Activated CD4-positive, alpha-beta T cell treated with anti-CD3 and anti-CD28 coated beads for 36 hours (primary cell): ENCODE measurements around the gene ETV7. TPM values are rescaled to one million over a fixed set of nuclear protein-coding genes. Genes with fewer than 3 reads are reported as not detected.
A peak's percentile ranks its signal among the peaks of the same experiment; 100 is the strongest.

ENCODE experiments used
- ATAC-seq: fragments of 200-7000 bp; cut with Tn5 transposase; one replicate; pipeline ENCODE4 v1.10.0; 2021; ENCODE audit warnings: mild to moderate bottlenecking, moderate library complexity
- CTCF ChIA-PET: fragments of 350-600 bp; sonication (Branson Sonifier 250); formaldehyde crosslinking; loops from one replicate; lab custom pipeline; 2021; ENCODE audit warnings: antibody characterized with exemption; lab: Charles Lee
- POLR2A ChIA-PET: fragments of 350-600 bp; sonication (Branson Sonifier 250); formaldehyde crosslinking; loops from one replicate; lab custom pipeline; 2021; ENCODE audit warnings: antibody characterized with exemption, inconsistent platforms; lab: Charles Lee
- DNase-seq: peaks from one replicate; pipeline ENCODE4 v3.0.0-alpha.2; 2020
- H3K27ac Mint-ChIP-seq: one replicate; pipeline ENCODE4 v1.8.0; 2021; ENCODE audit warnings: mixed read lengths
- H3K27me3 Mint-ChIP-seq: one replicate; pipeline ENCODE4 v1.8.0; 2021; ENCODE audit warnings: mixed read lengths
- H3K36me3 Mint-ChIP-seq: one replicate; pipeline ENCODE4 v1.8.0; 2021; ENCODE audit warnings: low read depth, mixed read lengths
- H3K4me1 Mint-ChIP-seq: one replicate; pipeline ENCODE4 v1.8.0; 2021; ENCODE audit warnings: mixed read lengths
- H3K4me3 Mint-ChIP-seq: one replicate; pipeline ENCODE4 v1.8.0; 2021; ENCODE audit warnings: mild to moderate bottlenecking, moderate library complexity, mixed read lengths
- H3K9me3 Mint-ChIP-seq: one replicate; pipeline ENCODE4 v1.8.0; 2021; ENCODE audit warnings: low read depth, mixed read lengths
- intact Hi-C, 2 experiments: fragments of 100-400 bp; cut with DNase I in 1 of 2; cut with micrococcal nuclease in 1 of 2; formaldehyde crosslinking; loops; one replicate each; pipeline versions ENCODE4 v1.14.2 to v1.15.1; 2022 to 2024; cut with DNase I, micrococcal nuclease
- total RNA-seq, 2 experiments: library from RNA; stranded (reverse); gene quantifications; one replicate each; pipeline ENCODE4 v1.2.3, GENCODE V29; 2021

Gene ETV7
- total RNA-seq, 2 experiments from 2014 or later, result 2.4 to 2.5 TPM

GRCh38 chr6:36330366-36330765 lies 57.1 kb downstream of the ETV7 start:
- ATAC-seq, result no peak
- ChIA-PET POLR2A (no interaction called here), CTCF (interaction anchor here (0.6 to 1.0 kb wide), 2 partner anchors 28 to 36 kb away, joined by 3 read pairs; no protein-coding TSS in a partner anchor)
- H3K9me3 Mint-ChIP-seq, result no peaks in the 10 kb centered on the region
- DNase-seq, result no peak
- no peak overlapping the region for H3K27ac Mint-ChIP-seq
- H3K36me3 Mint-ChIP-seq, result no peaks in the 10 kb centered on the region
- no peak overlapping the region for H3K4me3 Mint-ChIP-seq
- peaks cover 19% of the 10 kb centered on the region for H3K27me3 Mint-ChIP-seq
- no peaks in the 10 kb centered on the region for H3K4me1 Mint-ChIP-seq
- intact Hi-C loops, result no loop called here

- ChIA-PET CTCF (interaction anchor here (1.0 kb wide), 1 partner anchor 29 kb away, joined by 3 read pairs; no protein-coding TSS in a partner anchor), POLR2A (no interaction called here)
- intact Hi-C loops, result no loop called here
- H3K4me3 Mint-ChIP-seq, result no peak overlapping the region
- H3K27ac Mint-ChIP-seq, result no peak overlapping the region
- H3K4me1 Mint-ChIP-seq, result no peaks in the 10 kb centered on the region
- H3K36me3 Mint-ChIP-seq, result no peaks in the 10 kb centered on the region
- H3K9me3 Mint-ChIP-seq, result no peaks in the 10 kb centered on the region
- peaks cover 15% of the 10 kb centered on the region for H3K27me3 Mint-ChIP-seq
- DNase-seq, result no peak
- no peak for ATAC-seq
Observed at GRCh38 chr6:36329798-36330291, 57.6 kb downstream of the ETV7 start.

GRCh38 chr6:36328600-36328999 lies 58.9 kb downstream of the ETV7 start:
- intact Hi-C loops, result no loop called here
- H3K27me3 Mint-ChIP-seq, result peaks cover 5% of the 10 kb centered on the region
- no peak overlapping the region for H3K27ac Mint-ChIP-seq
- ChIA-PET POLR2A (no interaction called here), CTCF (interaction anchor here (0.5 to 2.7 kb wide), 4 partner anchors 13 to 592 kb away, joined by 3 to 11 read pairs (median 4); partner anchors contain the start of gene ARMC12)
- no peak overlapping the region for H3K4me3 Mint-ChIP-seq
- DNase-seq (no peak), ATAC-seq (no peak)
- H3K9me3 Mint-ChIP-seq, result no peaks in the 10 kb centered on the region
- H3K36me3 Mint-ChIP-seq, result no peaks in the 10 kb centered on the region
- no peaks in the 10 kb centered on the region for H3K4me1 Mint-ChIP-seq

- CTCF ChIA-PET, result interaction anchor here (1.3 to 2.7 kb wide), 3 partner anchors 13 to 31 kb away, joined by 3 to 11 read pairs (median 7); no protein-coding TSS in a partner anchor
- POLR2A ChIA-PET, result no interaction called here
- Mint-ChIP-seq H3K27ac (no peak overlapping the region), H3K4me1 (no peaks in the 10 kb centered on the region), H3K36me3 (no peaks in the 10 kb centered on the region), H3K9me3 (no peaks in the 10 kb centered on the region), H3K27me3 (peaks cover 2% of the 10 kb centered on the region), H3K4me3 (no peak overlapping the region)
- intact Hi-C loops, result no loop called here
- no peak for ATAC-seq
- no peak for DNase-seq
Observed at GRCh38 chr6:36327919-36328236, 59.6 kb downstream of the ETV7 start.

GRCh38 chr6:36327226-36327918 lies 60.1 kb downstream of the ETV7 start:
- Mint-ChIP-seq H3K9me3 (no peaks in the 10 kb centered on the region), H3K27ac (no peak overlapping the region)
- DNase-seq, result peak; percentile 8

GRCh38 chr6:36326356-36326995 lies 61.0 kb downstream of the ETV7 start:
- Mint-ChIP-seq H3K4me3 (no peak overlapping the region), H3K27me3 (no peaks in the 10 kb centered on the region), H3K4me1 (no peaks in the 10 kb centered on the region), H3K27ac (no peak overlapping the region), H3K9me3 (no peaks in the 10 kb centered on the region), H3K36me3 (no peaks in the 10 kb centered on the region)
- ATAC-seq, result no peak
- POLR2A ChIA-PET, result interaction anchor here (0.6 kb wide), 1 partner anchor 14 kb away, joined by 3 read pairs; no protein-coding TSS in a partner anchor
- DNase-seq, result no peak
- CTCF ChIA-PET, result interaction anchor here (0.8 to 2.7 kb wide), 3 partner anchors 15 to 24 kb away, joined by 5 to 11 read pairs (median 7); no protein-coding TSS in a partner anchor
- intact Hi-C loops, result no loop called here

More at GRCh38 chr6:36327226-36327918, 60.1 kb downstream of the ETV7 start:
- Mint-ChIP-seq H3K4me1 (no peaks in the 10 kb centered on the region), H3K27me3 (peaks cover 2% of the 10 kb centered on the region), H3K36me3 (no peaks in the 10 kb centered on the region), H3K4me3 (no peak overlapping the region)
- CTCF ChIA-PET, result interaction anchor here (0.6 to 2.7 kb wide), 3 partner anchors 14 to 275 kb away, joined by 4 to 11 read pairs (median 7); no protein-coding TSS in a partner anchor
- POLR2A ChIA-PET, result interaction anchor here (0.6 kb wide), 2 partner anchors 13 to 116 kb away, joined by 3 to 4 read pairs; no protein-coding TSS in a partner anchor
- intact Hi-C loops, result no loop called here
- no peak for ATAC-seq

GRCh38 chr6:36324715-36325114 lies 62.8 kb downstream of the ETV7 start:
- ChIA-PET POLR2A (no interaction called here), CTCF (interaction anchor here (0.8 to 0.9 kb wide), 2 partner anchors 16 to 34 kb away, joined by 3 to 4 read pairs; no protein-coding TSS in a partner anchor)
- no peak overlapping the region for H3K27ac Mint-ChIP-seq
- ATAC-seq (no peak), DNase-seq (no peak)
- no peaks in the 10 kb centered on the region for H3K9me3 Mint-ChIP-seq
- intact Hi-C loops, result no loop called here
- H3K4me3 Mint-ChIP-seq, result no peak overlapping the region
- no peaks in the 10 kb centered on the region for H3K27me3 Mint-ChIP-seq
- H3K36me3 Mint-ChIP-seq, result no peaks in the 10 kb centered on the region
- no peaks in the 10 kb centered on the region for H3K4me1 Mint-ChIP-seq

- H3K4me1 Mint-ChIP-seq, result no peaks in the 10 kb centered on the region
- ChIA-PET POLR2A (interaction anchor here (1.1 kb wide), 1 partner anchor 17 kb away, joined by 3 read pairs; no protein-coding TSS in a partner anchor), CTCF (interaction anchor here (0.6 to 0.9 kb wide), 2 partner anchors 17 to 29 kb away, joined by 3 read pairs; no protein-coding TSS in a partner anchor)
- no peak overlapping the region for H3K27ac Mint-ChIP-seq
- no peaks in the 10 kb centered on the region for H3K9me3 Mint-ChIP-seq
- DNase-seq, result no peak
- H3K27me3 Mint-ChIP-seq, result no peaks in the 10 kb centered on the region
- no peak for ATAC-seq
- H3K4me3 Mint-ChIP-seq, result no peak overlapping the region
- intact Hi-C loops, result no loop called here
- no peaks in the 10 kb centered on the region for H3K36me3 Mint-ChIP-seq
Observed at GRCh38 chr6:36324191-36324590, 63.3 kb downstream of the ETV7 start.

DNA sequence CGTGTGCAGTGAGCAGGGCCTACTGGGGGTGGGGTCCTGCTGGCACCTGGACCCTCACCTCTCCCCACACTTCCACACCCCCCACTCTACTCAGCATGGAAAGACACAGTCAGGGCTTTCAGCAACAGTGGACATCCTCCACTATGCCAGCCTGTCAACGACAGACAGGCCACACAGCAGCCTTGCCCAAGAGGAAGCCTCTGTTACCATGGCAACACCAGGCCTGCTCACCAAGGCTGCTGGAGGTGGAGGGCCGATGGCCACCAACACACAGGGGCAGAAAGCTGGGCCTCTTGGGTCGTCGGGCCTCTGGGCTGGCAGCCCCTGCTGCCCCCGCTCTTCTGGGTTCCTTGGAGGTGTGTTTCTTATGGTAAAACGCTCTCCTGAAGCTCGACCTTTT lies 64.4 kb downstream of the ETV7 start:
- ATAC-seq (no peak), DNase-seq (no peak)
- Mint-ChIP-seq H3K27me3 (no peaks in the 10 kb centered on the region), H3K27ac (no peak overlapping the region), H3K9me3 (no peaks in the 10 kb centered on the region), H3K4me1 (no peaks in the 10 kb centered on the region), H3K4me3 (no peak overlapping the region), H3K36me3 (no peaks in the 10 kb centered on the region)
- POLR2A ChIA-PET, result interaction anchor here (1.1 kb wide), 1 partner anchor 18 kb away, joined by 3 read pairs; no protein-coding TSS in a partner anchor
- CTCF ChIA-PET, result interaction anchor here (0.7 kb wide), 1 partner anchor 9 kb away, joined by 3 read pairs; no protein-coding TSS in a partner anchor
- intact Hi-C loops, result no loop called here

DNA sequence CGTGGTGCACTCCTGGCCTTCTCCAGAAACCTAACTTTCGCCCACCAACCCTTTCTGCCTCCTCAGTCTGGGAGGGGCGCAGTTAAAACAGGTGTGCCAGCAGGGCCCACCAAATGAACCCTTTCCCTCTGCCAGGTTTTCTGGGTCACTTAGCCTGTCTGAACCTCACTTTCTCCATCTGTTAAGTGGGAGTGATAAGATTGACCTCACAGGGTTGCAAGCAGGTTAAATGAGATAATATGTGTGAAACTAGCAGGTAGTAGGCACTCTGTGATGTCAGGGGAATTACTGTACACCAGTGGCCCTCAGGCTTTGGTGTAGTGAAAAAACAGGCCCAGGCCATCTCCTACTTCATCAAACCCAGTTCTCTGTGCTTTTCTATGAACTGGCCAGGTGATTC lies 64.9 kb downstream of the ETV7 start:
- ChIA-PET CTCF (no interaction called here), POLR2A (interaction anchor here (0.6 kb wide), 1 partner anchor 330 kb away, joined by 7 read pairs; no protein-coding TSS in a partner anchor)
- Mint-ChIP-seq H3K4me3 (no peak overlapping the region), H3K4me1 (no peaks in the 10 kb centered on the region), H3K9me3 (no peaks in the 10 kb centered on the region), H3K36me3 (no peaks in the 10 kb centered on the region), H3K27me3 (no peaks in the 10 kb centered on the region), H3K27ac (no peak overlapping the region)
- no peak for ATAC-seq
- no peak for DNase-seq
- intact Hi-C loops, result no loop called here

GRCh38 chr6:36320475-36320874 lies 67.0 kb downstream of the ETV7 start:
- no peak overlapping the region for H3K4me3 Mint-ChIP-seq
- POLR2A ChIA-PET, result no interaction called here
- ATAC-seq, result no peak

More at GRCh38 chr6:36320475-36320874, 67.0 kb downstream of the ETV7 start:
- DNase-seq, result no peak
- H3K27me3 Mint-ChIP-seq, result no peaks in the 10 kb centered on the region
- no peaks in the 10 kb centered on the region for H3K4me1 Mint-ChIP-seq
- H3K27ac Mint-ChIP-seq, result no peak overlapping the region
- no peaks in the 10 kb centered on the region for H3K9me3 Mint-ChIP-seq
- intact Hi-C loops, result no loop called here
- CTCF ChIA-PET, result interaction anchor here (0.8 to 2.3 kb wide), 3 partner anchors 17 to 20 kb away, joined by 3 to 10 read pairs (median 7); no protein-coding TSS in a partner anchor
- no peaks in the 10 kb centered on the region for H3K36me3 Mint-ChIP-seq
